Epithelial cell of proximal tubule (primary cell): Measurements from ENCODE around the gene BRD8. TPM values are rescaled to one million over a fixed set of nuclear protein-coding genes. Genes with fewer than 3 reads are reported as not detected.

ENCODE experiments used
- DNase-seq: peaks from one replicate; pipeline ENCODE4 v3.0.0-alpha.2; 2011; ENCODE audit warnings: low read depth
- H3K4me3 ChIP-seq: 2 replicates; pipeline ENCODE4 v1.5.1; 2011; ENCODE audit warnings: low read depth, mild to moderate bottlenecking, low read length
- total RNA-seq: library from RNA; depleted of rRNA; stranded (reverse); fragments of >200 nt; gene quantifications from 2 replicates; pipeline ENCODE4 v1.2.3, GENCODE V29; 2015
- TF ChIP-seq, protein P1 (sequence below): conservative IDR thresholded peaks from 2 replicates; pipeline ENCODE4 v1.5.1; 2012; ENCODE audit warnings: low read depth, mild to moderate bottlenecking, low read length

The BRD8 gene
- total RNA-seq, 1 donor from 2014 or later: 27.9 TPM

DNA sequence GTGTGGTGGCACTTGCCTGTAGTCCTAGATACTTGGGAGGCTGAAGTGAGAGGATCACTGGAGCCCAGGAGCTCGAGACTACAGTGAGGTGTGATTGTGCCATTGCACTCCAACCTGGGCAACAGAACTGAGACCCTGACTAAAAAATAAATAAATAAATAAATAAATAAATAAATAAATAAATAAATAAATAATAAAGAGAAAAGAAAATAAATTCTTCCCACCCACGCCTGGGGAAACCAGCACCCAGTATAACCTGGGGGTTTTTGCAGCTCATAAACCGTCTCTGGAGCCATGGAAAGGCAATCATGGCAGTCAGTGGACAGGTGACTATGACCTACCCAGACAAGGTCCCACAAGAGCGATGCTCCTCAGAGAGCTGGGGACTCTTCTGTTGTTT is 86.7 kb downstream of the BRD8 start:
- H3K4me3 ChIP-seq: no peak overlapping the region
- TF ChIP-seq, protein P1, sequence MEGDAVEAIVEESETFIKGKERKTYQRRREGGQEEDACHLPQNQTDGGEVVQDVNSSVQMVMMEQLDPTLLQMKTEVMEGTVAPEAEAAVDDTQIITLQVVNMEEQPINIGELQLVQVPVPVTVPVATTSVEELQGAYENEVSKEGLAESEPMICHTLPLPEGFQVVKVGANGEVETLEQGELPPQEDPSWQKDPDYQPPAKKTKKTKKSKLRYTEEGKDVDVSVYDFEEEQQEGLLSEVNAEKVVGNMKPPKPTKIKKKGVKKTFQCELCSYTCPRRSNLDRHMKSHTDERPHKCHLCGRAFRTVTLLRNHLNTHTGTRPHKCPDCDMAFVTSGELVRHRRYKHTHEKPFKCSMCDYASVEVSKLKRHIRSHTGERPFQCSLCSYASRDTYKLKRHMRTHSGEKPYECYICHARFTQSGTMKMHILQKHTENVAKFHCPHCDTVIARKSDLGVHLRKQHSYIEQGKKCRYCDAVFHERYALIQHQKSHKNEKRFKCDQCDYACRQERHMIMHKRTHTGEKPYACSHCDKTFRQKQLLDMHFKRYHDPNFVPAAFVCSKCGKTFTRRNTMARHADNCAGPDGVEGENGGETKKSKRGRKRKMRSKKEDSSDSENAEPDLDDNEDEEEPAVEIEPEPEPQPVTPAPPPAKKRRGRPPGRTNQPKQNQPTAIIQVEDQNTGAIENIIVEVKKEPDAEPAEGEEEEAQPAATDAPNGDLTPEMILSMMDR: no peak
- DNase-seq: no peak

Other genes with a start within 250 kb of the BRD8 start
- gene FAM13B, start 145.6 kb downstream of the BRD8 start, total RNA-seq: 4.0 and 6.6 TPM in 2 replicates
- not detected in 2 replicates for gene WNT8A, start 94.6 kb downstream of the BRD8 start, total RNA-seq
- gene NME5, start 39.2 kb downstream of the BRD8 start, total RNA-seq: 1.0 and 3.1 TPM in 2 replicates
- 49.6 and 82.9 TPM in 2 replicates for gene KIF20A, start 482 bp upstream of the BRD8 start, total RNA-seq
- gene CDC23, start 34.7 kb upstream of the BRD8 start, total RNA-seq: 29.3 and 34.4 TPM in 2 replicates
- 0.12 and 0.29 TPM in 2 replicates for gene GFRA3, start 96.0 kb upstream of the BRD8 start, total RNA-seq
- 14.2 and 17.6 TPM in 2 replicates for gene CDC25C, start 153.2 kb upstream of the BRD8 start, total RNA-seq
- gene FAM53C, start 159.6 kb upstream of the BRD8 start, total RNA-seq: 13.7 and 34.7 TPM in 2 replicates
- gene KDM3B, start 174.1 kb upstream of the BRD8 start, total RNA-seq: 27.6 and 40.2 TPM in 2 replicates